Esophagus muscularis mucosa (tissue), 4 donors: Measurements from ENCODE around the gene RPS2. TPM values are rescaled to one million over a fixed set of nuclear protein-coding genes. Genes with fewer than 3 reads are reported as not detected.

ENCODE experiments used
- DNase-seq: peaks from one replicate; pipeline ENCODE4 v3.0.0-alpha.2; 2017; ENCODE audit errors: extremely low spot score
- H3K27ac ChIP-seq, 4 donors: fragments of 200-600 bp; sonication (generic); replicated peaks in 1 of 4; 1 replicate in 3 of 4; 2 replicates in 1 of 4; pipeline ENCODE4 v1.5.1; 2016 to 2019; ENCODE audit warnings: mild to moderate bottlenecking in 1 of 4
- H3K27me3 ChIP-seq, 4 donors: fragments of 200-600 bp; sonication (generic); one replicate each; pipeline versions ENCODE4 v1.5.1 to v1.6.0; 2016 to 2019
- H3K36me3 ChIP-seq, 4 donors: fragments of 200-600 bp; sonication (generic); one replicate each; pipeline ENCODE4 v1.5.1; 2016 to 2019
- H3K4me1 ChIP-seq, 4 donors: fragments of 200-600 bp; sonication (generic); one replicate each; pipeline ENCODE4 v1.5.1; 2016 to 2019
- H3K4me3 ChIP-seq, 4 donors: fragments of 200-600 bp; sonication (generic); 1 replicate in 2 of 4; 2 replicates in 2 of 4; pipeline ENCODE4 v1.5.1; 2016 to 2019; ENCODE audit warnings: mild to moderate bottlenecking in 4 of 4, moderate library complexity in 1 of 4
- H3K9me3 ChIP-seq, 4 donors: fragments of 200-600 bp; sonication (generic); 1 replicate in 3 of 4; 2 replicates in 1 of 4; pipeline ENCODE4 v1.5.1; 2016 to 2019
- CTCF ChIP-seq, 3 experiments: fragments of 200-600 bp in 2 of 3; fragments of 450-650 bp in 1 of 3; sonication (generic) in 2 of 3; IDR thresholded peaks; one replicate each; pipeline ENCODE4 v1.5.1; 2017 to 2019; ENCODE audit warnings: antibody characterized with exemption in 3 of 3, mild to moderate bottlenecking in 2 of 3, moderate library complexity in 1 of 3
- EP300 ChIP-seq: sonication (generic); formaldehyde crosslinking; IDR thresholded peaks from one replicate; pipeline ENCODE4 v1.6.1; 2017; ENCODE audit warnings: antibody characterized with exemption
- POLR2A ChIP-seq: fragments of 450-650 bp; IDR thresholded peaks from one replicate; pipeline ENCODE4 v1.6.1; 2017; ENCODE audit warnings: antibody characterized with exemption, moderate library complexity, mild to moderate bottlenecking, low read depth
- POLR2AphosphoS5 ChIP-seq, 2 donors: sonication (generic); formaldehyde crosslinking; IDR thresholded peaks; one replicate each; pipeline ENCODE4 v1.6.1; 2017; ENCODE audit warnings: antibody characterized with exemption in 2 of 2
- WGBS: methylation state at CpG from one replicate; pipeline ENCODE4 v1.1.5; 2018; 5-methylcytosine and 5-hydroxymethylcytosine counted together
- intact Hi-C: fragments of 100-400 bp; cut with DNase I; formaldehyde crosslinking; loops from one replicate; pipeline ENCODE4 v1.15.1; 2023
- total RNA-seq, 4 donors: library from RNA; depleted of rRNA; stranded (reverse); fragments of >200 nt; gene quantifications; one replicate each; pipeline versions ENCODE4 v1.1.0 to v1.2.1, GENCODE V29; 2016

Gene RPS2
- total RNA-seq, 4 donors from 2014 or later: 1,144 to 2,342 (median 1,414) TPM

- TF ChIP-seq EP300 (no peak), POLR2AphosphoS5 (IDR thresholded peaks at IDR 0.05) (no peak), CTCF (IDR thresholded peaks at IDR 0.05) (no peak), POLR2A (no peak)
- no peak overlapping the region for H3K4me3 ChIP-seq
- no peaks in the 10 kb centered on the region for H3K9me3 ChIP-seq
- intact Hi-C loops: no loop called here
- no peak for DNase-seq
- no peaks in the 10 kb centered on the region for H3K27me3 ChIP-seq
- H3K27ac ChIP-seq: no peak overlapping the region
- 88% methylated on average over 17 of the region's 19 CpGs for WGBS
- H3K36me3 ChIP-seq: peaks cover 1 to 6% (median 5%) of the 10 kb centered on the region in 4 donors
- peaks cover 12 to 29% (median 27%) of the 10 kb centered on the region in 4 donors for H3K4me1 ChIP-seq
Observed at GRCh38 chr16:1945559-1946391, 18.9 kb downstream of the RPS2 start.

GRCh38 chr16:1944612-1945199, 19.9 kb downstream of the RPS2 start:
- H3K27ac ChIP-seq: no peak overlapping the region

GRCh38 chr16:1942810-1943726, 21.6 kb downstream of the RPS2 start, which contains the start of gene MSRB1:
Gene MSRB1 (minus strand): TSS chr16:1943199. CDS start chr16:1943156, 43 bp downstream.
- intact Hi-C loops: no loop called here
- WGBS: 1% methylated on average over 42 of the region's 77 CpGs
- Histone ChIP-seq H3K36me3 (peaks cover 27 to 33% (median 32%) of the 10 kb centered on the region in 4 donors), H3K4me3 (peak within 1 kb of the TSS; percentile 76 to 96 (median 84)), H3K9me3 (no peaks in the 10 kb centered on the region), H3K4me1 (peaks cover 12 to 34% (median 29%) of the 10 kb centered on the region in 4 donors), H3K27ac (peak within 1 kb of the TSS; percentile 81 to 97 (median 94)), H3K27me3 (no peaks in the 10 kb centered on the region)
- DNase-seq: peak; percentile 100
- TF ChIP-seq EP300: no peak
- peak; percentile 97 for TF ChIP-seq POLR2A
- peak in 1 of 3 experiments; percentile 5 for TF ChIP-seq CTCF (IDR thresholded peaks at IDR 0.05)
- TF ChIP-seq POLR2AphosphoS5 (IDR thresholded peaks at IDR 0.05): peak; percentile 98 to 99

More at GRCh38 chr16:1944612-1945199, 19.9 kb downstream of the RPS2 start:
- H3K4me1 ChIP-seq: peaks cover 12 to 34% (median 29%) of the 10 kb centered on the region in 4 donors
- no peak overlapping the region for H3K4me3 ChIP-seq
- no peak for TF ChIP-seq CTCF (IDR thresholded peaks at IDR 0.05)
- no peak for TF ChIP-seq EP300
- no peak for TF ChIP-seq POLR2AphosphoS5 (IDR thresholded peaks at IDR 0.05)
- TF ChIP-seq POLR2A: no peak
- no peaks in the 10 kb centered on the region for H3K9me3 ChIP-seq
- DNase-seq: no peak
- intact Hi-C loops: no loop called here
- WGBS: 93% methylated on average over 16 of the region's 21 CpGs
- H3K36me3 ChIP-seq: peaks cover 10 to 17% (median 15%) of the 10 kb centered on the region in 4 donors
- H3K27me3 ChIP-seq: no peaks in the 10 kb centered on the region

GRCh38 chr16:1942047-1942809, 22.4 kb downstream of the RPS2 start:
- 16% methylated on average over 8 of the region's 17 CpGs for WGBS
- H3K27ac ChIP-seq: peak overlapping the region; percentile 81 to 97 (median 94)
- peak overlapping the region; percentile 76 to 96 (median 84) for H3K4me3 ChIP-seq
- no peaks in the 10 kb centered on the region for H3K27me3 ChIP-seq
- no peak for DNase-seq
- no peaks in the 10 kb centered on the region for H3K9me3 ChIP-seq
- peaks cover 12 to 34% (median 29%) of the 10 kb centered on the region in 4 donors for H3K4me1 ChIP-seq
- intact Hi-C loops: no loop called here
- TF ChIP-seq POLR2A (no peak), POLR2AphosphoS5 (IDR thresholded peaks at IDR 0.05) (peak; percentile 45 to 59)
- H3K36me3 ChIP-seq: peaks cover 33 to 42% (median 39%) of the 10 kb centered on the region in 4 donors
